ENCODE results near the gene CADM2. TPM values are rescaled to one million over a fixed set of nuclear protein-coding genes. Genes with fewer than 3 reads are reported as not detected.
"Not testable (repeated sequence)": the region's sequence is repeated elsewhere in the genome, so short reads cannot be mapped to it uniquely, and the experiment has no call there.

The CADM2 gene
- total RNA-seq, 1 experiment from 2014 or later: 0.64 TPM

- ATAC-seq (no peak), DNase-seq (ENCODE audit: low read depth, low spot score) (no peak)
- POLR2A ChIA-PET: no interaction called here
- intact Hi-C loops (cut with micrococcal nuclease; ENCODE audit: unreplicated experiment): no loop called here
- in situ Hi-C loops (cut with HindIII; ENCODE audit: low pct_unique_long_range_greater_than_20kb, low sequenced_read_pairs): no loop called here
- Histone ChIP-seq H3K4me1 (ENCODE audit: control insufficient read depth, insufficient read depth, low read length) (no peaks in the 10 kb centered on the region), H3K36me3 (ENCODE audit: control insufficient read depth, insufficient read depth, low read length) (no peaks in the 10 kb centered on the region), H3K27ac (ENCODE audit: low read length) (no peak overlapping the region), H3K9me3 (ENCODE audit: control insufficient read depth, insufficient read depth, low read depth, low read length) (no peaks in the 10 kb centered on the region), H3K4me3 (ENCODE audit: low read depth in 2 of 2, low read length in 2 of 2) (no peak overlapping the region), H3K27me3 (ENCODE audit: control insufficient read depth, insufficient read depth, low read length) (no peaks in the 10 kb centered on the region)
- CTCF ChIA-PET: interaction anchor here (0.6 kb wide), 1 partner anchor 185 kb away, joined by 3 read pairs; no protein-coding TSS in a partner anchor
- no TSS peak for BruUV-seq (replicated peaks)
- TF ChIP-seq TCF7L2 (IDR thresholded peaks at IDR 0.05; ENCODE audit: low read depth, low read length) (no peak), REST (IDR thresholded peaks at IDR 0.05; ENCODE audit: insufficient read depth in 1 of 2, low read depth in 2 of 2, low read length in 1 of 2) (no peak), CTCF (IDR thresholded peaks at IDR 0.05) (no peak), SIN3A (IDR thresholded peaks at IDR 0.05; ENCODE audit: borderline replicate concordance, insufficient read depth, low read depth, low read length) (no peak), POLR2AphosphoS5 (IDR thresholded peaks at IDR 0.05; ENCODE audit: low read depth, low read length) (no peak)
Observed at GRCh38 chr3:85151555-85151954, 192.8 kb downstream of the CADM2 start.

GRCh38 chr3:85153279-85153678 is 194.5 kb downstream of the CADM2 start:
- POLR2A ChIA-PET: not testable (repeated sequence)

GRCh38 chr3:85159376-85159775 is 200.6 kb downstream of the CADM2 start:
- POLR2A ChIA-PET: no interaction called here
- H3K9me3 ChIP-seq (ENCODE audit: control insufficient read depth, insufficient read depth, low read depth, low read length): no peaks in the 10 kb centered on the region
- H3K4me3 ChIP-seq (ENCODE audit: low read depth in 2 of 2, low read length in 2 of 2): no peak overlapping the region
- CTCF ChIA-PET: no interaction called here
- H3K27me3 ChIP-seq (ENCODE audit: control insufficient read depth, insufficient read depth, low read length): no peaks in the 10 kb centered on the region
- BruUV-seq (replicated peaks): no TSS peak
- DNase-seq (ENCODE audit: low read depth, low spot score) (no peak), ATAC-seq (no peak)
- intact Hi-C loops (cut with micrococcal nuclease; ENCODE audit: unreplicated experiment) (no loop called here), in situ Hi-C loops (cut with HindIII; ENCODE audit: low pct_unique_long_range_greater_than_20kb, low sequenced_read_pairs) (no loop called here)
- H3K27ac ChIP-seq (ENCODE audit: low read length): no peak overlapping the region
- TF ChIP-seq POLR2AphosphoS5 (IDR thresholded peaks at IDR 0.05; ENCODE audit: low read depth, low read length) (no peak), REST (IDR thresholded peaks at IDR 0.05; ENCODE audit: insufficient read depth in 1 of 2, low read depth in 2 of 2, low read length in 1 of 2) (no peak), SIN3A (IDR thresholded peaks at IDR 0.05; ENCODE audit: borderline replicate concordance, insufficient read depth, low read depth, low read length) (no peak), TCF7L2 (IDR thresholded peaks at IDR 0.05; ENCODE audit: low read depth, low read length) (no peak), CTCF (IDR thresholded peaks at IDR 0.05) (no peak)
- H3K36me3 ChIP-seq (ENCODE audit: control insufficient read depth, insufficient read depth, low read length): no peaks in the 10 kb centered on the region
- no peaks in the 10 kb centered on the region for H3K4me1 ChIP-seq (ENCODE audit: control insufficient read depth, insufficient read depth, low read length)

More at GRCh38 chr3:85153279-85153678, 194.5 kb downstream of the CADM2 start:
- in situ Hi-C loops (cut with HindIII; ENCODE audit: low pct_unique_long_range_greater_than_20kb, low sequenced_read_pairs); H3K9me3 ChIP-seq (ENCODE audit: control insufficient read depth, insufficient read depth, low read depth, low read length); CTCF ChIA-PET; H3K4me1 ChIP-seq (ENCODE audit: control insufficient read depth, insufficient read depth, low read length); H3K36me3 ChIP-seq (ENCODE audit: control insufficient read depth, insufficient read depth, low read length); H3K27me3 ChIP-seq (ENCODE audit: control insufficient read depth, insufficient read depth, low read length); DNase-seq (ENCODE audit: low read depth, low spot score); intact Hi-C loops (cut with micrococcal nuclease; ENCODE audit: unreplicated experiment); H3K27ac ChIP-seq (ENCODE audit: low read length); ATAC-seq; H3K4me3 ChIP-seq (ENCODE audit: low read depth in 2 of 2, low read length in 2 of 2); BruUV-seq (replicated peaks): not testable (repeated sequence)
